ENCODE data around the gene RBFOX2.
"Not testable (repeated sequence)": the region's sequence is repeated elsewhere in the genome, so short reads cannot be mapped to it uniquely, and the experiment has no call there.

- TF ChIP-seq CTCF, POLR2A (IDR thresholded peaks at IDR 0.05): not testable (repeated sequence)
These were observed 34.9 kb downstream of the RBFOX2 start for GRCh38 chr22:35993727-35994126.
